ENCODE data around the gene ESYT3.

ESYT3 gene

DNA sequence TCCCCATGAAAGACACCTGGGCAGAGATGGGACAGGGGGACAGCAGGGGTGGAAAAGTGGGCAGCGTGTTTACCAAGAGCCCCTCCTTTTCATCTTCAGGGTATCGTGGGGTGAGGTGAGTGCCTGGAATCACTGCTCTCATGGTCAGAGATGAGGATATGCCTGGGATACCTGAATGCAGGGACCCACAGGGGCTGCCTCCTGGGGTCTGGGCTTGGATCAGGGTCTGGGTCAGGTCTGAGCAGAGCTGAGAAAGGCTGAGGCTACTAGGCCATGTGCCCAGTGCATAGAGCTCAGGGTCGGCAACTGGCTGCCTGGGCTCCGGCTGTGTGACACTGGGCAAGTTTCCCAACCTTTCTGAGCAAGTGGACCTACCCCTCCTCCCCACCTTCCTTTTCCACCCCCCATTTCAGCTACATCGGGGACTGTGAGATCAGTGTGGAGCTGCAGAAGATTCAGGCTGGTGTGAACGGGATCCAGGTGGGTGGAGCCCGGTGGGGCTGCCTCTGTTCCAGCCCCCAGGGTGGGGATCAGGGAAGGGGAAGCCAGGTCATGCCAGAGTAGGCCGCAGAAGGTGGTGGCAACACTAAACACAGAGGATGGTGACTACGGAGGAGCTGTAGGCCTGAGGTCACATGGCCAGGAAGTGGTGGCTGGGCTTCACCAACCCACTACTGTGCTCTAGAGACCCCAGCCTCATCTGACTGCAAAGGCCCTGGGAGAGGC lies 24.5 kb downstream of the ESYT3 start:
- Histone ChIP-seq H3K4me3 (ENCODE audit: insufficient read depth in 1 of 2, low read depth in 1 of 2, low read length in 2 of 2) (no peak overlapping the region), H2AK5ac (ENCODE audit: low read length, severe bottlenecking) (no peak overlapping the region), H2BK120ac (ENCODE audit: low read depth, low read length) (no peak overlapping the region), H3K4me1 (ENCODE audit: control insufficient read depth, insufficient read depth, low read depth, low read length) (peaks cover 15% of the 10 kb centered on the region), H3K18ac (ENCODE audit: low read depth in 1 of 2, low read length in 2 of 2) (no peak overlapping the region), H2BK15ac (ENCODE audit: low read depth, poor library complexity, severe bottlenecking) (no peak overlapping the region), H3K79me1 (replicated peaks; ENCODE audit: low read length, poor library complexity, severe bottlenecking) (no peaks in the 10 kb centered on the region), H3K14ac (ENCODE audit: low read length in 2 of 2) (no peak overlapping the region), H3K9me3 (ENCODE audit: control insufficient read depth, low read length) (no peaks in the 10 kb centered on the region), H3K4ac (ENCODE audit: low read depth in 1 of 2, low read length in 2 of 2) (no peak overlapping the region), H3K9ac (ENCODE audit: low read length) (no peak overlapping the region), H3K27me3 (ENCODE audit: control insufficient read depth in 1 of 2, insufficient read depth in 1 of 2, low read length in 2 of 2) (peaks cover 0 to 28% of the 10 kb centered on the region in 2 experiments), H3K36me3 (ENCODE audit: control insufficient read depth in 1 of 2, insufficient read depth in 2 of 2, low read depth in 1 of 2, low read length in 2 of 2) (no peaks in the 10 kb centered on the region), H3K27ac (ENCODE audit: low read length, poor library complexity, severe bottlenecking) (no peak overlapping the region), H2BK5ac (ENCODE audit: low read depth, low read length, poor library complexity, severe bottlenecking) (no peak overlapping the region), H4K91ac (ENCODE audit: low read length) (no peak overlapping the region), H3K4me2 (ENCODE audit: low read length, poor library complexity, severe bottlenecking) (no peak overlapping the region), H2BK12ac (ENCODE audit: low read length in 2 of 2) (no peak overlapping the region), H2AFZ (ENCODE audit: low read depth, low read length) (no peak overlapping the region), H4K8ac (ENCODE audit: low read length) (no peak overlapping the region), H3K23ac (ENCODE audit: low read length in 2 of 2) (no peak overlapping the region)
- 91% methylated on average over 7 of the region's 9 CpGs for WGBS
- DNase-seq: no peak

DNA sequence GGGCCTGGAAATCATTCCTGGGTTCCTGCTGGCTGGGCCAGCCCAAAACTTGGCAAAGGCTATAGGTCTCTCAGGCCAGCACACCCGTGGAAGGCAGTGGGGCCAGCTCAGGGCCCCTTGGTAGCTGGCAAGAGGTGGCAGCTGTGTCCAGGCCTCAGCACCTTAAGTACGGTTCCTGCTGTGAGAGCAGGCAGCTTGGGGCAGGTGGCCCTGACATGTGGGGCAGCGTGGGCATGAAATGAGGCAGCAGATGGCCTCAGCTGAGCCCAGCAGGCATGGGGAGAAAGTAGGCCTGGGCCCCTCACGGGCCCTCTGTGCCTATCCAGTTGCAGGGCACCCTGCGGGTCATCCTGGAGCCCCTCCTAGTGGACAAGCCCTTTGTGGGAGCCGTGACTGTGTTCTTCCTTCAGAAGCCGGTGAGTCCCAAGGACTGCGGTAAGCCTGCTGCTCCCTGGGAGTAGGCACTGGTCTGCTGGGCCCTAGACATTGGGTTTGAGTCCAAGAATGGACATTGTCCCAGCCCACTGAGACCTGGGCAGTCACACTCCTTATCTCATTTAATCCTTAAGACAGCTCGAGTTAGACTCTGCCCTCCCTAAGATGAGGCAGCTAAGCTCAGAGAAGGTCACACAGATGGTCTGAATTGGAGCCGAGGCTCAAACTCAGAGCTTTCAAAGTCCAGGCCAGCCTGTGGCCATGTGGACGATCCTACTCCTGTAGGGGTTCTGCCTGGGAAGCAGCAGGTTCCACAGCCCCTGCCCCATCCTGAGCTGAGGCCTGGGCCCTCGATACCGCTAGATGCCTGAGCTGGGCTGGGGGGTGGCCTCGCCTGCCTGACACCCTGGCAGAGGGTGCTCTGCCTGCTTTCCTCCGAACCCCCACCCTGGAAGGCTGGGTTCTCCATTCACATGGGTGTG lies 25.5 kb downstream of the ESYT3 start:
- Histone ChIP-seq H3K18ac (ENCODE audit: low read depth in 1 of 2, low read length in 2 of 2) (no peak overlapping the region), H3K27me3 (ENCODE audit: control insufficient read depth in 1 of 2, insufficient read depth in 1 of 2, low read length in 2 of 2) (peaks cover 0 to 26% of the 10 kb centered on the region in 2 experiments), H3K4me3 (ENCODE audit: insufficient read depth in 1 of 2, low read depth in 1 of 2, low read length in 2 of 2) (no peak overlapping the region), H3K23ac (ENCODE audit: low read length in 2 of 2) (no peak overlapping the region), H4K8ac (ENCODE audit: low read length) (no peak overlapping the region), H3K9me3 (ENCODE audit: control insufficient read depth, low read length) (no peaks in the 10 kb centered on the region), H3K9ac (ENCODE audit: low read length) (no peak overlapping the region), H2AFZ (ENCODE audit: low read depth, low read length) (no peak overlapping the region), H3K4me2 (ENCODE audit: low read length, poor library complexity, severe bottlenecking) (no peak overlapping the region), H3K36me3 (ENCODE audit: control insufficient read depth in 1 of 2, insufficient read depth in 2 of 2, low read depth in 1 of 2, low read length in 2 of 2) (no peaks in the 10 kb centered on the region), H2BK120ac (ENCODE audit: low read depth, low read length) (no peak overlapping the region), H3K27ac (ENCODE audit: low read length, poor library complexity, severe bottlenecking) (no peak overlapping the region), H2BK15ac (ENCODE audit: low read depth, poor library complexity, severe bottlenecking) (peak overlapping the region; percentile 4), H3K4ac (ENCODE audit: low read depth in 1 of 2, low read length in 2 of 2) (no peak overlapping the region), H2AK5ac (ENCODE audit: low read length, severe bottlenecking) (no peak overlapping the region), H3K4me1 (ENCODE audit: control insufficient read depth, insufficient read depth, low read depth, low read length) (peaks cover 15% of the 10 kb centered on the region), H3K79me1 (replicated peaks; ENCODE audit: low read length, poor library complexity, severe bottlenecking) (no peaks in the 10 kb centered on the region), H4K91ac (ENCODE audit: low read length) (no peak overlapping the region), H2BK12ac (ENCODE audit: low read length in 2 of 2) (no peak overlapping the region), H2BK5ac (ENCODE audit: low read depth, low read length, poor library complexity, severe bottlenecking) (no peak overlapping the region), H3K14ac (ENCODE audit: low read length in 2 of 2) (no peak overlapping the region)
- WGBS: 82% methylated on average over 15 of the region's 15 CpGs
- no peak for DNase-seq

DNA sequence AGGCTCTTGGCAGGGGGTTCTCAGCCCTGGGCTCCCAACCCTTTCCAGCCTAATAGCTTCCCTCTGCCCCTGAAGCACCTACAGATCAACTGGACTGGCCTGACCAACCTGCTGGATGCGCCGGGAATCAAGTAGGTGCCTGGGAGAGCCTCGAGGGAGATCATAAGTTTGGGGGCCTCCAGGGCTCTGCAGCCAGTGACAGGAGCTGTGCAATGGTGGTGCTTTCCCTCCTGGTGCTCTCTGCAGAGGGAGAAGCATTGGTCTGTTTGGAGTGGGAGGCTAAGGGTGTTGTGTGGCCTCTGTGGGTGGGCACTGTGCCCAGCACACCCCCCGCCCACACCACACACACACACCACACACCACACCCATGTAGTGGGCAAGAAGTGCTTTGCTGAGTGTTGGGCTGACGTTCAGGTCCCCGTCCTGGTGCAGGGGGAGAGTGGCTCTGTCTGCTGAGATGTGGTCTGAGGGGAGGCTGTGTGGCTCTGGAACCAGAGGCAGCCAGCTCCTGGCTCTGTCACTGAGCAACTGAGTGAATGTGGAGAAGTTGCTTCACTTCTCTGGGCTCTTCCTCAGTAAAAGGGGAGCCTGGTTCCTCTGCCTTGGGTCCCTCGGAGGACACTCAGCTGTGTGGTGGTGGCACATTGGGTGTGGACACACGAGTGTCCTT lies 26.3 kb downstream of the ESYT3 start:
- no peak overlapping the region for H4K8ac ChIP-seq (ENCODE audit: low read length)
- peaks cover 0 to 18% of the 10 kb centered on the region in 2 experiments for H3K27me3 ChIP-seq (ENCODE audit: control insufficient read depth in 1 of 2, insufficient read depth in 1 of 2, low read length in 2 of 2)
- no peaks in the 10 kb centered on the region for H3K79me1 ChIP-seq (replicated peaks; ENCODE audit: low read length, poor library complexity, severe bottlenecking)
- peak overlapping the region; percentile 55 for H4K91ac ChIP-seq (ENCODE audit: low read length)
- H2AFZ ChIP-seq (ENCODE audit: low read depth, low read length): no peak overlapping the region
- H3K4me2 ChIP-seq (ENCODE audit: low read length, poor library complexity, severe bottlenecking): no peak overlapping the region
- H2BK12ac ChIP-seq (ENCODE audit: low read length in 2 of 2): no peak overlapping the region
- no peak overlapping the region for H3K18ac ChIP-seq (ENCODE audit: low read depth in 1 of 2, low read length in 2 of 2)
- H2AK5ac ChIP-seq (ENCODE audit: low read length, severe bottlenecking): no peak overlapping the region
- no peak overlapping the region for H2BK15ac ChIP-seq (ENCODE audit: low read depth, poor library complexity, severe bottlenecking)
- no peak overlapping the region for H2BK5ac ChIP-seq (ENCODE audit: low read depth, low read length, poor library complexity, severe bottlenecking)
- WGBS: 84% methylated on average over 6 of the region's 8 CpGs
- H2BK120ac ChIP-seq (ENCODE audit: low read depth, low read length): no peak overlapping the region
- no peak overlapping the region for H3K14ac ChIP-seq (ENCODE audit: low read length in 2 of 2)
- H3K4me3 ChIP-seq (ENCODE audit: insufficient read depth in 1 of 2, low read depth in 1 of 2, low read length in 2 of 2): peak overlapping the region in 1 of 2 experiments; percentile 18
- no peak overlapping the region for H3K9ac ChIP-seq (ENCODE audit: low read length)
- no peaks in the 10 kb centered on the region for H3K9me3 ChIP-seq (ENCODE audit: control insufficient read depth, low read length)
- no peak overlapping the region for H3K23ac ChIP-seq (ENCODE audit: low read length in 2 of 2)
- no peaks in the 10 kb centered on the region for H3K36me3 ChIP-seq (ENCODE audit: control insufficient read depth in 1 of 2, insufficient read depth in 2 of 2, low read depth in 1 of 2, low read length in 2 of 2)
- peaks cover 14% of the 10 kb centered on the region for H3K4me1 ChIP-seq (ENCODE audit: control insufficient read depth, insufficient read depth, low read depth, low read length)
- no peak overlapping the region for H3K27ac ChIP-seq (ENCODE audit: low read length, poor library complexity, severe bottlenecking)
- H3K4ac ChIP-seq (ENCODE audit: low read depth in 1 of 2, low read length in 2 of 2): no peak overlapping the region
- DNase-seq: no peak

DNA sequence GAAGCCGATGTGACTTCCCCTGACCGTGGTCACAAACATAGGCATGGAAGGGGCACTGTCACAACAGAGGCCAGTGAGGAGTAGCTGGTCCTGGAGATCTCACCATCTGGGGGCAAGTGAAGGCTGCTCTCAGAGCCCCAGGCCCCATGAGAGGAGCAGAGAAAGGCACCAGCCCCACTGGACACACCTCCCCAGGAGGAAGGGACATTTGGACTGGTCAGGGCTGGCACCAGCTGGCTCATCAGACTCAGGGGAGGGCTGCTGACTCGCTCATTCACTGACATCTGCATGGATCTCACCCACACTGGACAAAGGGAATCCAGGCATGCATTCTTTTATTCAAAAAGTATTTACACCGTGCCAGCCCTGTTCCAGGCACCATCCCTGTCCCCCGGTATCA lies 26.8 kb downstream of the ESYT3 start:
- H4K91ac ChIP-seq (ENCODE audit: low read length): no peak overlapping the region

More for the DNA sequence above, 26.8 kb downstream of the ESYT3 start:
- no peak overlapping the region for H3K27ac ChIP-seq (ENCODE audit: low read length, poor library complexity, severe bottlenecking)
- no peak overlapping the region for H2BK15ac ChIP-seq (ENCODE audit: low read depth, poor library complexity, severe bottlenecking)
- H3K4me1 ChIP-seq (ENCODE audit: control insufficient read depth, insufficient read depth, low read depth, low read length): peaks cover 14% of the 10 kb centered on the region
- no peaks in the 10 kb centered on the region for H3K9me3 ChIP-seq (ENCODE audit: control insufficient read depth, low read length)
- H3K27me3 ChIP-seq (ENCODE audit: control insufficient read depth in 1 of 2, insufficient read depth in 1 of 2, low read length in 2 of 2): peaks cover 0 to 16% of the 10 kb centered on the region in 2 experiments
- no peaks in the 10 kb centered on the region for H3K36me3 ChIP-seq (ENCODE audit: control insufficient read depth in 1 of 2, insufficient read depth in 2 of 2, low read depth in 1 of 2, low read length in 2 of 2)
- no peak overlapping the region for H2AFZ ChIP-seq (ENCODE audit: low read depth, low read length)
- H3K18ac ChIP-seq (ENCODE audit: low read depth in 1 of 2, low read length in 2 of 2): no peak overlapping the region
- H3K4me2 ChIP-seq (ENCODE audit: low read length, poor library complexity, severe bottlenecking): no peak overlapping the region
- no peak overlapping the region for H2BK5ac ChIP-seq (ENCODE audit: low read depth, low read length, poor library complexity, severe bottlenecking)
- H2BK120ac ChIP-seq (ENCODE audit: low read depth, low read length): no peak overlapping the region
- no peak overlapping the region for H3K23ac ChIP-seq (ENCODE audit: low read length in 2 of 2)
- H4K8ac ChIP-seq (ENCODE audit: low read length): no peak overlapping the region
- H3K79me1 ChIP-seq (replicated peaks; ENCODE audit: low read length, poor library complexity, severe bottlenecking): no peaks in the 10 kb centered on the region
- no peak overlapping the region for H3K14ac ChIP-seq (ENCODE audit: low read length in 2 of 2)
- H3K4ac ChIP-seq (ENCODE audit: low read depth in 1 of 2, low read length in 2 of 2): no peak overlapping the region
- no peak for DNase-seq
- H2BK12ac ChIP-seq (ENCODE audit: low read length in 2 of 2): no peak overlapping the region
- no peak overlapping the region for H3K4me3 ChIP-seq (ENCODE audit: insufficient read depth in 1 of 2, low read depth in 1 of 2, low read length in 2 of 2)
- peak overlapping the region; percentile 7 for H3K9ac ChIP-seq (ENCODE audit: low read length)
- no peak overlapping the region for H2AK5ac ChIP-seq (ENCODE audit: low read length, severe bottlenecking)
- WGBS: 75% methylated on average over 5 of the region's 5 CpGs
